ENCODE data around the gene TCL1B. TPM values are rescaled to one million over a fixed set of nuclear protein-coding genes. Genes with fewer than 3 reads are reported as not detected.

Gene TCL1B
- total and polyA plus RNA-seq, 11 donors = not detected

DNA sequence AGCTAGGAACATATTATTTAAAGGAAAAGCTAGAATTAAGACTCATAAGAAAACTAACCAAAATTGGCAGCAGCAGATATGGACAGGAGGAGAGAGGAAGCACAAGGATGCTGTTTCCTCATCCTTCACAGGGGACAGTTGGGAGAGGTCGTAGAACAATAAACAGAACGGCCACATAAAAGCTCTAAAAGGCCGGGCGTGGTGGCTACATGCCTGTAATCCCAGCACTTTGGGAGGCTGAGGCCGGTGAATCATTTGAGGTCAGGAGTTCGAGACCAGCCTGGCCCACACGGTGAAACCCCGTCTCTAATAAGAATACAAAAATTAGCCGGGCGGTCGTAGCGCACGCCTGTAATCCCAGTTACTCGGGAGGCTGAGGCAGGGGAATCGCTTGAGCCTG lies 10.5 kb downstream of the TCL1B start:
- no peak overlapping the region for H3K27ac ChIP-seq
- no peaks in the 10 kb centered on the region for H3K36me3 ChIP-seq
- intact Hi-C loops (cut with DNase I) = no loop called here
- TF ChIP-seq POLR2A (IDR thresholded peaks at IDR 0.05) = no peak
- TF ChIP-seq, protein P1, sequence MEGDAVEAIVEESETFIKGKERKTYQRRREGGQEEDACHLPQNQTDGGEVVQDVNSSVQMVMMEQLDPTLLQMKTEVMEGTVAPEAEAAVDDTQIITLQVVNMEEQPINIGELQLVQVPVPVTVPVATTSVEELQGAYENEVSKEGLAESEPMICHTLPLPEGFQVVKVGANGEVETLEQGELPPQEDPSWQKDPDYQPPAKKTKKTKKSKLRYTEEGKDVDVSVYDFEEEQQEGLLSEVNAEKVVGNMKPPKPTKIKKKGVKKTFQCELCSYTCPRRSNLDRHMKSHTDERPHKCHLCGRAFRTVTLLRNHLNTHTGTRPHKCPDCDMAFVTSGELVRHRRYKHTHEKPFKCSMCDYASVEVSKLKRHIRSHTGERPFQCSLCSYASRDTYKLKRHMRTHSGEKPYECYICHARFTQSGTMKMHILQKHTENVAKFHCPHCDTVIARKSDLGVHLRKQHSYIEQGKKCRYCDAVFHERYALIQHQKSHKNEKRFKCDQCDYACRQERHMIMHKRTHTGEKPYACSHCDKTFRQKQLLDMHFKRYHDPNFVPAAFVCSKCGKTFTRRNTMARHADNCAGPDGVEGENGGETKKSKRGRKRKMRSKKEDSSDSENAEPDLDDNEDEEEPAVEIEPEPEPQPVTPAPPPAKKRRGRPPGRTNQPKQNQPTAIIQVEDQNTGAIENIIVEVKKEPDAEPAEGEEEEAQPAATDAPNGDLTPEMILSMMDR (IDR thresholded peaks at IDR 0.05) = no peak
- ATAC-seq (no peak), DNase-seq (no peak)
- H3K9me3 ChIP-seq = no peaks in the 10 kb centered on the region
- H3K27me3 ChIP-seq = peaks cover 0 to 49% (median 23%) of the 10 kb centered on the region in 9 donors
- H3K4me3 ChIP-seq = no peak overlapping the region
- no peaks in the 10 kb centered on the region for H3K4me1 ChIP-seq
- WGBS, 4 donors = 63 to 76% (median 73%) methylated on average over 15 of the region's 15 CpGs

DNA sequence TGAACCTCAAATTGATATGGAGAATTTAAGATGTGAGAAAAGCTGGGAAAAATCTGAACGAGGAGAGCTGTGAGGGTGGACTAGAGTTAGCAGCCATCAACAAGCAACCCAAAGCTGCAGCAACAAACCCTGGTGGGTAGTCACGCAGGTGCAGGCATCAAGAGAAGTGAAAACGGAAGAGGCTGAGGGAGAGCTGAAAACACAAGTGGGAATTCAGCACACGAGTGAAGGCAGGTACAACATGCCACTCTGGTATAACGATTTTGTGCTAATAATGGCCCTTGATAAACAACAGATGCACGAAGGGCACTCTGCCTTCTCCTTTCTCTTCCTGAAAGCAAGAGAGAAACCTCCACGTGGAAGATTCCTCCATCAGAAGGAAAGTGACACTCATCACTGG lies 11.5 kb downstream of the TCL1B start:
- Histone ChIP-seq H3K36me3 (no peaks in the 10 kb centered on the region), H3K9me3 (no peaks in the 10 kb centered on the region), H3K4me3 (no peak overlapping the region), H3K4me1 (no peaks in the 10 kb centered on the region), H3K27me3 (peaks cover 0 to 57% (median 28%) of the 10 kb centered on the region in 9 donors), H3K27ac (no peak overlapping the region)
- ATAC-seq (no peak), DNase-seq (no peak)
- intact Hi-C loops (cut with DNase I) = loop anchor here in 1 of 10 donors (2.0 kb wide), 1 partner anchor 51 kb away; no protein-coding TSS in a partner anchor
- no peak for TF ChIP-seq POLR2A (IDR thresholded peaks at IDR 0.05)
- TF ChIP-seq, protein P1 (IDR thresholded peaks at IDR 0.05) = no peak
- 54 to 56% (median 54%) methylated on average over 7 of the region's 7 CpGs for WGBS, 4 donors

DNA sequence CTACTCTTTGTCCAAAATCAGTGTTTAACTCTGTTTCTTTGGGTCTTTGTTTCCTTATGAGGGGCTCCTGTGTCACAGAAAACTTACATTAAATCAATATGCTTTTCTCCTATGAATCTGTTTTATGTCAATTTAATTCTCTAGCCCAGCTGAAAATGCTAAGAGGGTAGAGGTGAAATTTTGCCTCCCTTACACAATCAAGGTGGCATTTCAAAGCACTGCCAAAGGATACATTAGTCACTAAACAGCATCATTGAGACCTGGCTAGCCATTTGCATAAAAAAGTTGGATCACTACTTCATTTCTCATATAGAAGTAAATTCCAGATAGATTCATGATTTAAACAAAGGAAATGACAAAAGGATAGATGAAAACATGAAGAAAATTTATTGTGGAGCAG lies 12.1 kb downstream of the TCL1B start:
- Histone ChIP-seq H3K4me1 (no peaks in the 10 kb centered on the region), H3K9me3 (no peaks in the 10 kb centered on the region), H3K36me3 (no peaks in the 10 kb centered on the region), H3K4me3 (no peak overlapping the region), H3K27ac (no peak overlapping the region), H3K27me3 (peaks cover 0 to 53% (median 24%) of the 10 kb centered on the region in 9 donors)
- no peak for DNase-seq
- no peak for ATAC-seq
- TF ChIP-seq, protein P1 (IDR thresholded peaks at IDR 0.05) = no peak
- TF ChIP-seq POLR2A (IDR thresholded peaks at IDR 0.05) = no peak
- intact Hi-C loops (cut with DNase I) = loop anchor here in 1 of 10 donors (2.0 kb wide), 1 partner anchor 51 kb away; no protein-coding TSS in a partner anchor

DNA sequence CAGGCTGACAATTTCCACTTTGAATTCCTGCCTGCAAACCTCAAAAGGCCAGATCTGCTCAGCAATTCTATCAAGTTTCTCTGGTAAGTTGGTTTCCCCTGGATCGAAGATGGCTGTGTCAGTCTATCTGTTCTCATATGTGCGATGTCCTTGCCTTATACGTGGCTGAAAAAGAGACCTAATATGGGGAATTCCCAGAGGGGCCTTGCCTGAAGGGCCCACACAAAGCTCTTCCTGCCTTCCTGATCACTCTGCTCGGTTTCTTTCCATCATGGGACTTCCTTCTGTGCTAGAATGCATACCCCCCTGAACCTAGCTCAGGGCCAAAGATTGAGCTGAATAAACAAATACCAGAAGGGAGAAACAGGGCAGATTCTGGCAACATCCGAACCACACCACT lies 13.2 kb downstream of the TCL1B start:
- Histone ChIP-seq H3K9me3 (no peaks in the 10 kb centered on the region), H3K27me3 (peaks cover 0 to 60% (median 22%) of the 10 kb centered on the region in 9 donors), H3K27ac (no peak overlapping the region), H3K4me3 (no peak overlapping the region), H3K4me1 (no peaks in the 10 kb centered on the region), H3K36me3 (no peaks in the 10 kb centered on the region)
- ATAC-seq = no peak
- intact Hi-C loops (cut with DNase I) = loop anchor here in 1 of 10 donors (2.0 kb wide), 1 partner anchor 49 kb away; no protein-coding TSS in a partner anchor
- no peak for DNase-seq
- 43 to 57% (median 50%) methylated on average over 5 of the region's 5 CpGs for WGBS, 4 donors
- no peak for TF ChIP-seq POLR2A (IDR thresholded peaks at IDR 0.05)
